Measurements from ENCODE around the gene ADISSP. TPM values are rescaled to one million over a fixed set of nuclear protein-coding genes. Genes with fewer than 3 reads are reported as not detected.

ADISSP gene
- total and polyA plus RNA-seq, 2 of the 13 experiments (the other 11 are each of a cell fraction or from before 2014, with no cell fraction given) = 38.3 to 90.6 TPM

DNA sequence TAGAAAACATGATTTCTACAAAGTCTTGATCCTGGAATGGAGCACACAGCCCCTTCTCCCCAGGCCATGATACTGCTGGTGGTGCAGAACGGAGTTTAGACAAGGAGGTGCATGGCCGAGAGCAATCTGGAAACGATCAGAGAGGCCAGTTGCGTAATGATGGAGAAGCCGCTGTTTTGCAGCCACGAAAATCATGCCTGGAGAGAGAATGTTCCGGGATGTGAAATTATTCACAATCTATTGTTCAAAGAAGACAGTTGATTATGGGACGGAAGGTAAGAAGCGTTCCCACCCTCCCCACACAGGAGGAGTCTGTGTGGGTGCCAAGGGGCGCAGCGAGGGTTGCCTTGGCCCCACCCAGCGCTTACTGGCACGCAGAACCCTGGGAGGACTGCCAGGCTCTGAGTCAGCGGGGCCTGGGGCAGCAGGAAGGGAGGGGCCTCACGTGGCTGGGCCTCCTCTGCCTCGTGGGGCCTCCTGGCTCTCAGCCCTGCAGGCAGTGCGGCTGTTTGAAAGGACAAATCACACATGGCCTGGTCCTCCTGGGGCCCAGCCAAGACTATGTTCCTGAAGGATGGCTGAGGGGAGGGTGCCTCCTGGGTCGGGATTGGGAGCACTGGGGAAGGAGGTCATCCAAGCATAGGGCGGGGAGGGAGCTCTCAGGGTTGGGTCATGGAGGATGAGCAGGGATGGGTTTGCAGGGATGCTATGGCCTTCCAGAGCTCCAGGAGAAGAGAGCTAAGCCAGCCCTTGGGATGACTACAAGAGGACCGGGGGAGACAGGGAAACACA, 44.1 kb upstream of the ADISSP start (continued):
- TF ChIP-seq, protein P1, sequence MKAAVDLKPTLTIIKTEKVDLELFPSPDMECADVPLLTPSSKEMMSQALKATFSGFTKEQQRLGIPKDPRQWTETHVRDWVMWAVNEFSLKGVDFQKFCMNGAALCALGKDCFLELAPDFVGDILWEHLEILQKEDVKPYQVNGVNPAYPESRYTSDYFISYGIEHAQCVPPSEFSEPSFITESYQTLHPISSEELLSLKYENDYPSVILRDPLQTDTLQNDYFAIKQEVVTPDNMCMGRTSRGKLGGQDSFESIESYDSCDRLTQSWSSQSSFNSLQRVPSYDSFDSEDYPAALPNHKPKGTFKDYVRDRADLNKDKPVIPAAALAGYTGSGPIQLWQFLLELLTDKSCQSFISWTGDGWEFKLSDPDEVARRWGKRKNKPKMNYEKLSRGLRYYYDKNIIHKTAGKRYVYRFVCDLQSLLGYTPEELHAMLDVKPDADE (CRISPR knock-in tag; IDR thresholded peaks at IDR 0.05) = peak; percentile 83; the same call in 1 of the 2 replicates
- TF ChIP-seq ZNF788 (CRISPR knock-in tag; IDR thresholded peaks at IDR 0.05; ENCODE audit: borderline replicate concordance) (peak; percentile 95), ARNT (IDR thresholded peaks at IDR 0.05) (no peak; the same call in 1 of the 2 replicates), FIP1L1 (IDR thresholded peaks at IDR 0.05; ENCODE audit: borderline replicate concordance, insufficient read depth, low read depth, low read length) (peak; percentile 95; the same call in 1 of the 2 replicates), CEBPG (CRISPR knock-in tag; IDR thresholded peaks at IDR 0.05) (peak; percentile 95), ZNF274 (CRISPR knock-in tag; IDR thresholded peaks at IDR 0.05) (peak; percentile 99), ZNF234 (CRISPR knock-in tag; conservative IDR thresholded peaks at IDR 0.05) (no peak), ZNF556 (CRISPR knock-in tag; IDR thresholded peaks at IDR 0.05; ENCODE audit: borderline replicate concordance) (peak; percentile 64), SKI (IDR thresholded peaks at IDR 0.05; ENCODE audit: partially characterized antibody) (peak; percentile 32), RXRA (CRISPR knock-in tag; IDR thresholded peaks at IDR 0.05) (peak; percentile 94), ZNF563 (CRISPR knock-in tag; IDR thresholded peaks at IDR 0.05) (peak; percentile 94; the same call in 1 of the 2 replicates), ZNF749 (CRISPR knock-in tag; IDR thresholded peaks at IDR 0.05; ENCODE audit: borderline replicate concordance) (peak; percentile 89; the same call in 1 of the 2 replicates), SUZ12 (IDR thresholded peaks at IDR 0.05; ENCODE audit: low read depth, low read length) (no peak)
- TF ChIP-seq, protein P2, sequence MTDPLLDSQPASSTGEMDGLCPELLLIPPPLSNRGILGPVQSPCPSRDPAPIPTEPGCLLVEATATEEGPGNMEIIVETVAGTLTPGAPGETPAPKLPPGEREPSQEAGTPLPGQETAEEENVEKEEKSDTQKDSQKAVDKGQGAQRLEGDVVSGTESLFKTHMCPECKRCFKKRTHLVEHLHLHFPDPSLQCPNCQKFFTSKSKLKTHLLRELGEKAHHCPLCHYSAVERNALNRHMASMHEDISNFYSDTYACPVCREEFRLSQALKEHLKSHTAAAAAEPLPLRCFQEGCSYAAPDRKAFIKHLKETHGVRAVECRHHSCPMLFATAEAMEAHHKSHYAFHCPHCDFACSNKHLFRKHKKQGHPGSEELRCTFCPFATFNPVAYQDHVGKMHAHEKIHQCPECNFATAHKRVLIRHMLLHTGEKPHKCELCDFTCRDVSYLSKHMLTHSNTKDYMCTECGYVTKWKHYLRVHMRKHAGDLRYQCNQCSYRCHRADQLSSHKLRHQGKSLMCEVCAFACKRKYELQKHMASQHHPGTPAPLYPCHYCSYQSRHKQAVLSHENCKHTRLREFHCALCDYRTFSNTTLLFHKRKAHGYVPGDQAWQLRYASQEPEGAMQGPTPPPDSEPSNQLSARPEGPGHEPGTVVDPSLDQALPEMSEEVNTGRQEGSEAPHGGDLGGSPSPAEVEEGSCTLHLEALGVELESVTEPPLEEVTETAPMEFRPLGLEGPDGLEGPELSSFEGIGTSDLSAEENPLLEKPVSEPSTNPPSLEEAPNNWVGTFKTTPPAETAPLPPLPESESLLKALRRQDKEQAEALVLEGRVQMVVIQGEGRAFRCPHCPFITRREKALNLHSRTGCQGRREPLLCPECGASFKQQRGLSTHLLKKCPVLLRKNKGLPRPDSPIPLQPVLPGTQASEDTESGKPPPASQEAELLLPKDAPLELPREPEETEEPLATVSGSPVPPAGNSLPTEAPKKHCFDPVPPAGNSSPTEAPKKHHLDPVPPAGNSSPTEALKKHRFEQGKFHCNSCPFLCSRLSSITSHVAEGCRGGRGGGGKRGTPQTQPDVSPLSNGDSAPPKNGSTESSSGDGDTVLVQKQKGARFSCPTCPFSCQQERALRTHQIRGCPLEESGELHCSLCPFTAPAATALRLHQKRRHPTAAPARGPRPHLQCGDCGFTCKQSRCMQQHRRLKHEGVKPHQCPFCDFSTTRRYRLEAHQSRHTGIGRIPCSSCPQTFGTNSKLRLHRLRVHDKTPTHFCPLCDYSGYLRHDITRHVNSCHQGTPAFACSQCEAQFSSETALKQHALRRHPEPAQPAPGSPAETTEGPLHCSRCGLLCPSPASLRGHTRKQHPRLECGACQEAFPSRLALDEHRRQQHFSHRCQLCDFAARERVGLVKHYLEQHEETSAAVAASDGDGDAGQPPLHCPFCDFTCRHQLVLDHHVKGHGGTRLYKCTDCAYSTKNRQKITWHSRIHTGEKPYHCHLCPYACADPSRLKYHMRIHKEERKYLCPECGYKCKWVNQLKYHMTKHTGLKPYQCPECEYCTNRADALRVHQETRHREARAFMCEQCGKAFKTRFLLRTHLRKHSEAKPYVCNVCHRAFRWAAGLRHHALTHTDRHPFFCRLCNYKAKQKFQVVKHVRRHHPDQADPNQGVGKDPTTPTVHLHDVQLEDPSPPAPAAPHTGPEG (CRISPR knock-in tag; IDR thresholded peaks at IDR 0.05) = peak; percentile 82; the same call in 1 of the 2 replicates
- TF ChIP-seq, protein P3, sequence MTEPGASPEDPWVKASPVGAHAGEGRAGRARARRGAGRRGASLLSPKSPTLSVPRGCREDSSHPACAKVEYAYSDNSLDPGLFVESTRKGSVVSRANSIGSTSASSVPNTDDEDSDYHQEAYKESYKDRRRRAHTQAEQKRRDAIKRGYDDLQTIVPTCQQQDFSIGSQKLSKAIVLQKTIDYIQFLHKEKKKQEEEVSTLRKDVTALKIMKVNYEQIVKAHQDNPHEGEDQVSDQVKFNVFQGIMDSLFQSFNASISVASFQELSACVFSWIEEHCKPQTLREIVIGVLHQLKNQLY (CRISPR knock-in tag; IDR thresholded peaks at IDR 0.05) = peak; percentile 94
- TF ChIP-seq, protein P4, sequence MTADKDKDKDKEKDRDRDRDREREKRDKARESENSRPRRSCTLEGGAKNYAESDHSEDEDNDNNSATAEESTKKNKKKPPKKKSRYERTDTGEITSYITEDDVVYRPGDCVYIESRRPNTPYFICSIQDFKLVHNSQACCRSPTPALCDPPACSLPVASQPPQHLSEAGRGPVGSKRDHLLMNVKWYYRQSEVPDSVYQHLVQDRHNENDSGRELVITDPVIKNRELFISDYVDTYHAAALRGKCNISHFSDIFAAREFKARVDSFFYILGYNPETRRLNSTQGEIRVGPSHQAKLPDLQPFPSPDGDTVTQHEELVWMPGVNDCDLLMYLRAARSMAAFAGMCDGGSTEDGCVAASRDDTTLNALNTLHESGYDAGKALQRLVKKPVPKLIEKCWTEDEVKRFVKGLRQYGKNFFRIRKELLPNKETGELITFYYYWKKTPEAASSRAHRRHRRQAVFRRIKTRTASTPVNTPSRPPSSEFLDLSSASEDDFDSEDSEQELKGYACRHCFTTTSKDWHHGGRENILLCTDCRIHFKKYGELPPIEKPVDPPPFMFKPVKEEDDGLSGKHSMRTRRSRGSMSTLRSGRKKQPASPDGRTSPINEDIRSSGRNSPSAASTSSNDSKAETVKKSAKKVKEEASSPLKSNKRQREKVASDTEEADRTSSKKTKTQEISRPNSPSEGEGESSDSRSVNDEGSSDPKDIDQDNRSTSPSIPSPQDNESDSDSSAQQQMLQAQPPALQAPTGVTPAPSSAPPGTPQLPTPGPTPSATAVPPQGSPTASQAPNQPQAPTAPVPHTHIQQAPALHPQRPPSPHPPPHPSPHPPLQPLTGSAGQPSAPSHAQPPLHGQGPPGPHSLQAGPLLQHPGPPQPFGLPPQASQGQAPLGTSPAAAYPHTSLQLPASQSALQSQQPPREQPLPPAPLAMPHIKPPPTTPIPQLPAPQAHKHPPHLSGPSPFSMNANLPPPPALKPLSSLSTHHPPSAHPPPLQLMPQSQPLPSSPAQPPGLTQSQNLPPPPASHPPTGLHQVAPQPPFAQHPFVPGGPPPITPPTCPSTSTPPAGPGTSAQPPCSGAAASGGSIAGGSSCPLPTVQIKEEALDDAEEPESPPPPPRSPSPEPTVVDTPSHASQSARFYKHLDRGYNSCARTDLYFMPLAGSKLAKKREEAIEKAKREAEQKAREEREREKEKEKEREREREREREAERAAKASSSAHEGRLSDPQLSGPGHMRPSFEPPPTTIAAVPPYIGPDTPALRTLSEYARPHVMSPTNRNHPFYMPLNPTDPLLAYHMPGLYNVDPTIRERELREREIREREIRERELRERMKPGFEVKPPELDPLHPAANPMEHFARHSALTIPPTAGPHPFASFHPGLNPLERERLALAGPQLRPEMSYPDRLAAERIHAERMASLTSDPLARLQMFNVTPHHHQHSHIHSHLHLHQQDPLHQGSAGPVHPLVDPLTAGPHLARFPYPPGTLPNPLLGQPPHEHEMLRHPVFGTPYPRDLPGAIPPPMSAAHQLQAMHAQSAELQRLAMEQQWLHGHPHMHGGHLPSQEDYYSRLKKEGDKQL (CRISPR knock-in tag; IDR thresholded peaks at IDR 0.05; ENCODE audit: low read depth) = 0 out of 2 replicates have a peak, but pooled peaks have one; percentile 35

Data from HepG2 (cell line).